PC-3 (cell line): ENCODE data around the gene SLC22A4.

Experiments used
- CTCF ChIP-seq: fragments of 300-600 bp; sonication (generic); conservative IDR thresholded peaks from 2 replicates; pipeline ENCODE4 v1.5.1; 2017; ENCODE audit warnings: antibody characterized with exemption, low read depth, mild to moderate bottlenecking, low read length
- EZH2 ChIP-seq: fragments of 300-600 bp; sonication (generic); IDR thresholded peaks from one replicate; pipeline ENCODE4 v1.6.1; 2017; ENCODE audit warnings: antibody characterized with exemption, mild to moderate bottlenecking, low read length; ENCODE audit not compliant: unreplicated experiment
- EZH2phosphoT487 ChIP-seq: fragments of 300-600 bp; sonication (generic); IDR thresholded peaks from 2 replicates; pipeline ENCODE4 v1.6.1; 2018; ENCODE audit warnings: mild to moderate bottlenecking, antibody characterized with exemption, low read length, borderline replicate concordance

- no peak for TF ChIP-seq EZH2
- no peak for TF ChIP-seq CTCF
- TF ChIP-seq EZH2phosphoT487 = no peak
Measured at GRCh38 chr5:132296412-132297016, 2.3 kb downstream of the SLC22A4 start.
